ENCODE measurements around the gene LHX4.

DNA sequence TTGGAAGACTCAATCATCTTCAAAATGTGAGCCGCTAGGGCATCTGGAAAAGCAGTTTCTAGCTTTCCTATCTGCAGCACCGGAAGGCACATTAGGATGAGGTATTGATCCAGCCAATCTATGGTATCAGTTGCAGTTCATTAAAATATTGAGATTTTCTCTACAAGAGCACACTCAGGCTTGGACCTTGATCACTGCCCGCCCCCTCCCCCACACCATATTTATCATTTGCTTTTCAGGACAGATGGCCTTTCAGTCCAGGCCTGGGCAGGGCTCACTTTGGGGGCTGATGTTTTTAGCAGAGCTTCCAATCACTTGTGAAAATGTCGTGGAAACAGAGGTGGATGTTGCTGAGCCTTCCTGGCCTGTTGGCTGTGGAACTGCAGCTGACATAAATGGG is 17.5 kb downstream of the LHX4 start:
- TF ChIP-seq, protein P1, sequence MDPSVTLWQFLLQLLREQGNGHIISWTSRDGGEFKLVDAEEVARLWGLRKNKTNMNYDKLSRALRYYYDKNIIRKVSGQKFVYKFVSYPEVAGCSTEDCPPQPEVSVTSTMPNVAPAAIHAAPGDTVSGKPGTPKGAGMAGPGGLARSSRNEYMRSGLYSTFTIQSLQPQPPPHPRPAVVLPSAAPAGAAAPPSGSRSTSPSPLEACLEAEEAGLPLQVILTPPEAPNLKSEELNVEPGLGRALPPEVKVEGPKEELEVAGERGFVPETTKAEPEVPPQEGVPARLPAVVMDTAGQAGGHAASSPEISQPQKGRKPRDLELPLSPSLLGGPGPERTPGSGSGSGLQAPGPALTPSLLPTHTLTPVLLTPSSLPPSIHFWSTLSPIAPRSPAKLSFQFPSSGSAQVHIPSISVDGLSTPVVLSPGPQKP (IDR thresholded peaks at IDR 0.05; ENCODE audit: borderline replicate concordance, low read depth, low read length), result no peak
- TF ChIP-seq, protein P2, sequence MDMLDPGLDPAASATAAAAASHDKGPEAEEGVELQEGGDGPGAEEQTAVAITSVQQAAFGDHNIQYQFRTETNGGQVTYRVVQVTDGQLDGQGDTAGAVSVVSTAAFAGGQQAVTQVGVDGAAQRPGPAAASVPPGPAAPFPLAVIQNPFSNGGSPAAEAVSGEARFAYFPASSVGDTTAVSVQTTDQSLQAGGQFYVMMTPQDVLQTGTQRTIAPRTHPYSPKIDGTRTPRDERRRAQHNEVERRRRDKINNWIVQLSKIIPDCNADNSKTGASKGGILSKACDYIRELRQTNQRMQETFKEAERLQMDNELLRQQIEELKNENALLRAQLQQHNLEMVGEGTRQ (IDR thresholded peaks at IDR 0.05; ENCODE audit: low read depth, low read length), result no peak
- TF ChIP-seq POLR2A (IDR thresholded peaks at IDR 0.05; ENCODE audit: low read depth, low read length), result no peak
- TF ChIP-seq, protein P3, sequence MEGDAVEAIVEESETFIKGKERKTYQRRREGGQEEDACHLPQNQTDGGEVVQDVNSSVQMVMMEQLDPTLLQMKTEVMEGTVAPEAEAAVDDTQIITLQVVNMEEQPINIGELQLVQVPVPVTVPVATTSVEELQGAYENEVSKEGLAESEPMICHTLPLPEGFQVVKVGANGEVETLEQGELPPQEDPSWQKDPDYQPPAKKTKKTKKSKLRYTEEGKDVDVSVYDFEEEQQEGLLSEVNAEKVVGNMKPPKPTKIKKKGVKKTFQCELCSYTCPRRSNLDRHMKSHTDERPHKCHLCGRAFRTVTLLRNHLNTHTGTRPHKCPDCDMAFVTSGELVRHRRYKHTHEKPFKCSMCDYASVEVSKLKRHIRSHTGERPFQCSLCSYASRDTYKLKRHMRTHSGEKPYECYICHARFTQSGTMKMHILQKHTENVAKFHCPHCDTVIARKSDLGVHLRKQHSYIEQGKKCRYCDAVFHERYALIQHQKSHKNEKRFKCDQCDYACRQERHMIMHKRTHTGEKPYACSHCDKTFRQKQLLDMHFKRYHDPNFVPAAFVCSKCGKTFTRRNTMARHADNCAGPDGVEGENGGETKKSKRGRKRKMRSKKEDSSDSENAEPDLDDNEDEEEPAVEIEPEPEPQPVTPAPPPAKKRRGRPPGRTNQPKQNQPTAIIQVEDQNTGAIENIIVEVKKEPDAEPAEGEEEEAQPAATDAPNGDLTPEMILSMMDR (conservative IDR thresholded peaks at IDR 0.05; ENCODE audit: low read depth, low read length), result no peak
- no peak for TF ChIP-seq RAD21 (IDR thresholded peaks at IDR 0.05; ENCODE audit: low read length)
- TF ChIP-seq MXI1 (IDR thresholded peaks at IDR 0.05; ENCODE audit: borderline replicate concordance, low read depth, low read length), result no peak

Data from IMR-90 (cell line).